Measurements from ENCODE around the gene C10orf90. TPM values are rescaled to one million over a fixed set of nuclear protein-coding genes. Genes with fewer than 3 reads are reported as not detected.

Gene C10orf90
- total and polyA plus RNA-seq, 4 donors = 0.05 to 0.25 TPM; not detected in 2

DNA sequence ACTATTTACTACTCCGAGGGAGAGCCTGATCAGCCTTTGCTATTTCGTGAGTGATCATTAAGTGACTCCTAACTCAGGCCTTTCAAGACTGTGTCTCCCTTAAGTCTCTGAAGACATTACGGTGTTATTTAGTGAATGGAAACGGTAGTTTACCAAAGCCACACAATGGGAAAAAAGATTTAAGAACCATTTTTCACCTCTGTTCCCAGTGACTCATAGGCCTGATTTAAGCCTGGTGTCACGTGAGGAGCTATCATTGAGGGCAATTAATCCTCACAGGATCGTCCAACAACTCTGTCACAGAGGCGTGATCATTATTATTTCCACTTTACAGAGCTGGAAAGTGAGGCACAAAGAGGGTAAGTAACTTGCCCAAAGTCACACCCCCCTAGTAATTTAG is 20.3 kb downstream of the C10orf90 start:
- Histone ChIP-seq H3K9me3 (ENCODE audit: control insufficient read depth in 4 of 4, low read length in 3 of 4) (no peaks in the 10 kb centered on the region), H3K27ac (ENCODE audit: low read depth in 1 of 2, low read length in 2 of 2) (no peak overlapping the region), H3K27me3 (ENCODE audit: control insufficient read depth in 4 of 4, insufficient read depth in 4 of 4, low read length in 3 of 4) (no peaks in the 10 kb centered on the region), H3K9ac (ENCODE audit: low read depth in 1 of 2, low read length in 2 of 2) (no peak overlapping the region), H3K36me3 (ENCODE audit: control insufficient read depth in 4 of 4, insufficient read depth in 3 of 4, low read depth in 1 of 4, low read length in 3 of 4) (no peaks in the 10 kb centered on the region), H3K4me3 (ENCODE audit: low read depth in 1 of 3, low read length in 3 of 3) (no peak overlapping the region), H3K4me1 (ENCODE audit: control insufficient read depth in 4 of 4, insufficient read depth in 4 of 4, low read length in 3 of 4) (no peaks in the 10 kb centered on the region)
- 81% methylated on average over 7 of the region's 7 CpGs for WGBS
- TF ChIP-seq HNF4G (IDR thresholded peaks at IDR 0.05) (no peak), GABPA (IDR thresholded peaks at IDR 0.05 in 1 of 2, conservative IDR thresholded peaks at IDR 0.05 in 1 of 2) (no peak), FOXA2 (IDR thresholded peaks at IDR 0.05) (no peak), RXRA (IDR thresholded peaks at IDR 0.05) (no peak), SP1 (IDR thresholded peaks at IDR 0.05) (no peak), HNF4A (conservative IDR thresholded peaks at IDR 0.05) (no peak), FOXA1 (IDR thresholded peaks at IDR 0.05) (no peak), YY1 (IDR thresholded peaks at IDR 0.05) (no peak), TAF1 (conservative IDR thresholded peaks at IDR 0.05) (no peak), EGR1 (IDR thresholded peaks at IDR 0.05; ENCODE audit: low read depth in 2 of 2) (no peak)
- TF ChIP-seq, protein P1, sequence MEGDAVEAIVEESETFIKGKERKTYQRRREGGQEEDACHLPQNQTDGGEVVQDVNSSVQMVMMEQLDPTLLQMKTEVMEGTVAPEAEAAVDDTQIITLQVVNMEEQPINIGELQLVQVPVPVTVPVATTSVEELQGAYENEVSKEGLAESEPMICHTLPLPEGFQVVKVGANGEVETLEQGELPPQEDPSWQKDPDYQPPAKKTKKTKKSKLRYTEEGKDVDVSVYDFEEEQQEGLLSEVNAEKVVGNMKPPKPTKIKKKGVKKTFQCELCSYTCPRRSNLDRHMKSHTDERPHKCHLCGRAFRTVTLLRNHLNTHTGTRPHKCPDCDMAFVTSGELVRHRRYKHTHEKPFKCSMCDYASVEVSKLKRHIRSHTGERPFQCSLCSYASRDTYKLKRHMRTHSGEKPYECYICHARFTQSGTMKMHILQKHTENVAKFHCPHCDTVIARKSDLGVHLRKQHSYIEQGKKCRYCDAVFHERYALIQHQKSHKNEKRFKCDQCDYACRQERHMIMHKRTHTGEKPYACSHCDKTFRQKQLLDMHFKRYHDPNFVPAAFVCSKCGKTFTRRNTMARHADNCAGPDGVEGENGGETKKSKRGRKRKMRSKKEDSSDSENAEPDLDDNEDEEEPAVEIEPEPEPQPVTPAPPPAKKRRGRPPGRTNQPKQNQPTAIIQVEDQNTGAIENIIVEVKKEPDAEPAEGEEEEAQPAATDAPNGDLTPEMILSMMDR (IDR thresholded peaks at IDR 0.05; ENCODE audit: low read depth, low read length, missing input control) = no peak
- TF ChIP-seq, protein P2, sequence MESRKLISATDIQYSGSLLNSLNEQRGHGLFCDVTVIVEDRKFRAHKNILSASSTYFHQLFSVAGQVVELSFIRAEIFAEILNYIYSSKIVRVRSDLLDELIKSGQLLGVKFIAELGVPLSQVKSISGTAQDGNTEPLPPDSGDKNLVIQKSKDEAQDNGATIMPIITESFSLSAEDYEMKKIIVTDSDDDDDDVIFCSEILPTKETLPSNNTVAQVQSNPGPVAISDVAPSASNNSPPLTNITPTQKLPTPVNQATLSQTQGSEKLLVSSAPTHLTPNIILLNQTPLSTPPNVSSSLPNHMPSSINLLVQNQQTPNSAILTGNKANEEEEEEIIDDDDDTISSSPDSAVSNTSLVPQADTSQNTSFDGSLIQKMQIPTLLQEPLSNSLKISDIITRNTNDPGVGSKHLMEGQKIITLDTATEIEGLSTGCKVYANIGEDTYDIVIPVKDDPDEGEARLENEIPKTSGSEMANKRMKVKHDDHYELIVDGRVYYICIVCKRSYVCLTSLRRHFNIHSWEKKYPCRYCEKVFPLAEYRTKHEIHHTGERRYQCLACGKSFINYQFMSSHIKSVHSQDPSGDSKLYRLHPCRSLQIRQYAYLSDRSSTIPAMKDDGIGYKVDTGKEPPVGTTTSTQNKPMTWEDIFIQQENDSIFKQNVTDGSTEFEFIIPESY (IDR thresholded peaks at IDR 0.05) = no peak
- DNase-seq (ENCODE audit: low spot score) = no peak

DNA sequence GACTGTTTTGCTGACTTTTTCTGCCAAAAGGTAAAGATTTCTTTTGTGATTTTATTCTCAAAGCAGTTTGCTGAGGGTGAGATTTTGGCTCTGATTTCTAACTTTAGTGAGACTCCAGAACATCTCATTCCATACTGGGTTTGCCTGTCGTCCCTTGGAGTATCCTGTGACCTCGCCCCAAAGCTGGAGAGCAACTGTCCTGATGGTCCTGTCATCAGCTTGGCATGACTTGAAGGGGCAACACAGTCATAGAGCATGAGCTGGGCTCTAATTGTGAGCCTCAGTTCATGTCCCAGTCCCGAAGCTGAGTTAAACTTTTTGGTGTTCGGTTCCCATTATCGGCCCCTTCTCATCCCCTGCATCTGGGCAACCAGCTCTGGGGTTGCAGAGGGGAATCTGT is 23.4 kb downstream of the C10orf90 start:
- WGBS = 76% methylated on average over 5 of the region's 5 CpGs
- no peak for DNase-seq (ENCODE audit: low spot score)
- no peaks in the 10 kb centered on the region for H3K9me3 ChIP-seq (ENCODE audit: control insufficient read depth in 4 of 4, low read length in 3 of 4)
- TF ChIP-seq, protein P2 (IDR thresholded peaks at IDR 0.05) = no peak
- TF ChIP-seq, protein P3, sequence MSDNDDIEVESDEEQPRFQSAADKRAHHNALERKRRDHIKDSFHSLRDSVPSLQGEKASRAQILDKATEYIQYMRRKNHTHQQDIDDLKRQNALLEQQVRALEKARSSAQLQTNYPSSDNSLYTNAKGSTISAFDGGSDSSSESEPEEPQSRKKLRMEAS (IDR thresholded peaks at IDR 0.05) = no peak
- TF ChIP-seq GABPA (IDR thresholded peaks at IDR 0.05 in 1 of 2, conservative IDR thresholded peaks at IDR 0.05 in 1 of 2) = no peak
- no peak for TF ChIP-seq YY1 (IDR thresholded peaks at IDR 0.05)
- TF ChIP-seq, protein P4, sequence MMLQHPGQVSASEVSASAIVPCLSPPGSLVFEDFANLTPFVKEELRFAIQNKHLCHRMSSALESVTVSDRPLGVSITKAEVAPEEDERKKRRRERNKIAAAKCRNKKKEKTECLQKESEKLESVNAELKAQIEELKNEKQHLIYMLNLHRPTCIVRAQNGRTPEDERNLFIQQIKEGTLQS (IDR thresholded peaks at IDR 0.05) = no peak
- H3K36me3 ChIP-seq (ENCODE audit: control insufficient read depth in 4 of 4, insufficient read depth in 3 of 4, low read depth in 1 of 4, low read length in 3 of 4) = no peaks in the 10 kb centered on the region
- H3K4me3 ChIP-seq (ENCODE audit: low read depth in 1 of 3, low read length in 3 of 3) = no peak overlapping the region
- no peaks in the 10 kb centered on the region for H3K4me1 ChIP-seq (ENCODE audit: control insufficient read depth in 4 of 4, insufficient read depth in 4 of 4, low read length in 3 of 4)
- peaks cover 0 to 3% (median 0%) of the 10 kb centered on the region in 4 donors for H3K27me3 ChIP-seq (ENCODE audit: control insufficient read depth in 4 of 4, insufficient read depth in 4 of 4, low read length in 3 of 4)
- no peak overlapping the region for H3K9ac ChIP-seq (ENCODE audit: low read depth in 1 of 2, low read length in 2 of 2)
- no peak overlapping the region for H3K27ac ChIP-seq (ENCODE audit: low read depth in 1 of 2, low read length in 2 of 2)

Data from liver (tissue), 9 donors.